Mucosa of descending colon (tissue), 3 donors: Measurements from ENCODE around the gene LONRF2. TPM values are rescaled to one million over a fixed set of nuclear protein-coding genes. Genes with fewer than 3 reads are reported as not detected.

Source experiments
- ATAC-seq: fragments of 200-7000 bp; cut with Tn5 transposase; one replicate; pipeline ENCODE4 v1.9.1; 2020; ENCODE audit warnings: mild to moderate bottlenecking, moderate library complexity
- DNase-seq, 3 donors: peaks; one replicate each; pipeline ENCODE4 v3.0.0-alpha.2; 2020
- H3K36me3 ChIP-seq: fragments of 200-600 bp; one replicate; pipeline ENCODE4 v1.8.0; 2021; ENCODE audit warnings: low read depth, mild to moderate bottlenecking
- H3K4me1 ChIP-seq: fragments of 200-600 bp; one replicate; pipeline ENCODE4 v1.8.0; 2021; ENCODE audit warnings: low read depth, mild to moderate bottlenecking
- H3K4me3 ChIP-seq: fragments of 200-600 bp; one replicate; pipeline ENCODE4 v1.8.0; 2021; ENCODE audit warnings: mild to moderate bottlenecking
- H3K9me3 ChIP-seq: fragments of 200-600 bp; one replicate; pipeline ENCODE4 v1.8.0; 2021; ENCODE audit warnings: mild to moderate bottlenecking
- CTCF ChIP-seq: fragments of 200-600 bp; IDR thresholded peaks from one replicate; pipeline ENCODE4 v1.8.0; 2022; ENCODE audit warnings: antibody characterized with exemption, mild to moderate bottlenecking
- intact Hi-C, 2 donors: fragments of 100-400 bp; cut with DNase I in 1 of 2; cut with micrococcal nuclease in 1 of 2; formaldehyde crosslinking; loops; one replicate each; pipeline versions ENCODE4 v1.11.0 to v1.11.1; 2022; cut with DNase I, micrococcal nuclease
- total RNA-seq, 3 donors: library from RNA; stranded (reverse); fragmentation: NEBNext Ultra II Directional in 2 of 3; extraction: Animal tissue kit (Norgen Biotek cat#: 25700) in 2 of 3; gene quantifications; one replicate each; pipeline versions ENCODE4 v1.2.1 to v1.2.4, GENCODE V29; 2021 to 2023
- donor health status: DM: no; HTN: no; CAD: no; lungs with moderate emphysema.
- donor health status: DM: no; HTN: no; CAD: no.
- donor health status: DM: no; HTN: yes; CAD: no.

The LONRF2 gene
- total RNA-seq, 3 donors from 2014 or later: 0.41 to 19.9 (median 0.67) TPM

- Histone ChIP-seq H3K4me3 (no peak overlapping the region), H3K36me3 (no peaks in the 10 kb centered on the region), H3K9me3 (no peaks in the 10 kb centered on the region), H3K4me1 (no peaks in the 10 kb centered on the region)
- TF ChIP-seq CTCF: no peak
- intact Hi-C loops: no loop called here
- ATAC-seq (no peak), DNase-seq (no peak)
These were observed 40.5 kb downstream of the LONRF2 start for GRCh38 chr2:100281521-100282438.

- intact Hi-C loops: no loop called here
- TF ChIP-seq CTCF: no peak
- no peaks in the 10 kb centered on the region for H3K9me3 ChIP-seq
- ATAC-seq (no peak), DNase-seq (no peak)
- no peaks in the 10 kb centered on the region for H3K36me3 ChIP-seq
- H3K4me1 ChIP-seq: no peaks in the 10 kb centered on the region
- H3K4me3 ChIP-seq: no peak overlapping the region
These were observed 42.4 kb downstream of the LONRF2 start for GRCh38 chr2:100279586-100280534.

- no peak for ATAC-seq
These were observed 43.3 kb downstream of the LONRF2 start for GRCh38 chr2:100278986-100279385.

GRCh38 chr2:100278501-100278900, 43.8 kb downstream of the LONRF2 start:
- Histone ChIP-seq H3K9me3 (no peaks in the 10 kb centered on the region), H3K4me1 (no peaks in the 10 kb centered on the region), H3K4me3 (no peak overlapping the region), H3K36me3 (no peaks in the 10 kb centered on the region)
- DNase-seq: no peak
- no peak for ATAC-seq
- TF ChIP-seq CTCF: no peak
- intact Hi-C loops: no loop called here

More at GRCh38 chr2:100278986-100279385, 43.3 kb downstream of the LONRF2 start:
- H3K4me3 ChIP-seq: no peak overlapping the region
- H3K4me1 ChIP-seq: no peaks in the 10 kb centered on the region
- no peak for DNase-seq
- TF ChIP-seq CTCF: no peak
- intact Hi-C loops: no loop called here
- H3K36me3 ChIP-seq: no peaks in the 10 kb centered on the region
- no peaks in the 10 kb centered on the region for H3K9me3 ChIP-seq

- H3K4me1 ChIP-seq: no peaks in the 10 kb centered on the region
- no peaks in the 10 kb centered on the region for H3K36me3 ChIP-seq
- intact Hi-C loops: no loop called here
- no peaks in the 10 kb centered on the region for H3K9me3 ChIP-seq
- ATAC-seq (no peak), DNase-seq (no peak)
- H3K4me3 ChIP-seq: no peak overlapping the region
- TF ChIP-seq CTCF: no peak
These were observed 44.6 kb downstream of the LONRF2 start for GRCh38 chr2:100277540-100278207.
